Osteocyte (in vitro differentiated cells): ENCODE data around the gene ECI1. TPM values are rescaled to one million over a fixed set of nuclear protein-coding genes. Genes with fewer than 3 reads are reported as not detected.

Experiments
- DNase-seq: peaks from one replicate; pipeline ENCODE4 v3.0.0; 2021; ENCODE audit warnings: mixed read lengths; ENCODE audit not compliant: unreplicated experiment; ENCODE audit errors: extremely low spot score
- H3K27ac Mint-ChIP-seq: one replicate; pipeline ENCODE4 v1.8.0; 2021; ENCODE audit warnings: mild to moderate bottlenecking, mixed read lengths; ENCODE audit not compliant: unreplicated experiment
- H3K27me3 Mint-ChIP-seq: one replicate; pipeline ENCODE4 v1.8.0; 2021; ENCODE audit warnings: mixed read lengths; ENCODE audit not compliant: unreplicated experiment
- H3K36me3 Mint-ChIP-seq: one replicate; pipeline ENCODE4 v1.8.0; 2021; ENCODE audit warnings: mixed read lengths; ENCODE audit not compliant: unreplicated experiment
- H3K4me1 Mint-ChIP-seq: one replicate; pipeline ENCODE4 v1.8.0; 2021; ENCODE audit warnings: mixed read lengths; ENCODE audit not compliant: unreplicated experiment
- H3K4me3 Mint-ChIP-seq: one replicate; pipeline ENCODE4 v1.8.0; 2021; ENCODE audit warnings: mild to moderate bottlenecking, moderate library complexity, mixed read lengths; ENCODE audit not compliant: unreplicated experiment
- H3K9me3 Mint-ChIP-seq: one replicate; pipeline ENCODE4 v1.8.0; 2021; ENCODE audit warnings: mixed read lengths; ENCODE audit not compliant: unreplicated experiment
- CTCF ChIP-seq: fragments of 200-600 bp; sonication (generic); IDR thresholded peaks from 2 replicates; pipeline ENCODE4 v1.5.0; 2021; ENCODE audit warnings: antibody characterized with exemption, mild to moderate bottlenecking, moderate library complexity
- total RNA-seq: library from RNA; stranded (reverse); gene quantifications from 2 replicates; pipeline ENCODE4 v1.2.1, GENCODE V29; 2021

ECI1 gene
- total RNA-seq, 1 donor from 2014 or later, result 46.4 TPM

DNA sequence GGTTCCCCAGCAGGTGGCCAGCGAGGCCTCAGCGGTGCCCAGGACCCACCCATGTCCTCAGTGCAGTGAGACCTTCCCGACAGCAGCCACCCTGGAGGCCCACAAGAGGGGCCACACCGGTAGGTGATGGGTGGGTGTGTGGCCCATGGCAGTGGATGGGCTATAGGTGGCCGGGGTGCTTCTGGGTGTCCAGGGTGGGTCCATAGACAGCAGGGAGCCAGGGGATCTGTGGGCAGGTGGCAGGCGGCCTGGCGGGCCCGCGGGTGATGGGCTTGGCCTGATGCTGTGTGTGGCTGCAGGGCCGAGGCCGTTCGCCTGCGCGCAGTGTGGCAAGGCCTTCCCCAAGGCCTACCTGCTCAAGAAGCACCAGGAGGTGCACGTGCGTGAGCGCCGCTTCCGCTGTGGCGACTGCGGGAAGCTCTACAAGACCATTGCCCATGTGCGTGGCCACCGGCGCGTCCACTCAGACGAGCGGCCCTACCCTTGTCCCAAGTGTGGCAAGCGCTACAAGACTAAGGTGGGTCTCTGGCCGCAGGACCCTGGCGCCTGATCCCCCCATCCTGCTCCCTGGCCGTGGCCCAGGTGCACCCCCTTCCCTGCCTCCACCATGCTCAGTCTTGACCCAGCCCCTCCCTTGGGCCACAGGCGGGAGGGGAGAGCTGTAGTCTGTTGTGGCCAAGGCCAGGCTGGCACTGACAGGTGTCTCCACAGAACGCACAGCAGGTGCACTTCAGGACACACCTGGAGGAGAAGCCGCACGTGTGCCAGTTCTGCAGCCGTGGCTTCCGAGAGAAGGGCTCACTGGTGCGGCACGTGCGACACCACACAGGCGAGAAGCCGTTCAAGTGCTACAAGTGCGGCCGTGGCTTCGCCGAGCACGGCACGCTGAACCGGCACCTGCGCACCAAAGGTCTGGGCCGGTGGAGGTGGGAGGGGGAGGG lies 17.2 kb downstream of the ECI1 start:
- Mint-ChIP-seq H3K9me3 (no peaks in the 10 kb centered on the region), H3K27me3 (no peaks in the 10 kb centered on the region), H3K4me3 (no peak overlapping the region), H3K27ac (no peak overlapping the region), H3K4me1 (peaks cover 2% of the 10 kb centered on the region), H3K36me3 (peaks cover 9% of the 10 kb centered on the region)
- no peak for DNase-seq
- TF ChIP-seq CTCF, result no peak

GRCh38 chr16:2233046-2233775 lies 18.2 kb downstream of the ECI1 start:
- H3K9me3 Mint-ChIP-seq, result no peaks in the 10 kb centered on the region
- H3K27ac Mint-ChIP-seq, result no peak overlapping the region
- H3K4me3 Mint-ChIP-seq, result no peak overlapping the region
- no peaks in the 10 kb centered on the region for H3K27me3 Mint-ChIP-seq
- no peak for DNase-seq
- H3K36me3 Mint-ChIP-seq, result peaks cover 9% of the 10 kb centered on the region
- H3K4me1 Mint-ChIP-seq, result peaks cover 2% of the 10 kb centered on the region
- TF ChIP-seq CTCF, result no peak

DNA sequence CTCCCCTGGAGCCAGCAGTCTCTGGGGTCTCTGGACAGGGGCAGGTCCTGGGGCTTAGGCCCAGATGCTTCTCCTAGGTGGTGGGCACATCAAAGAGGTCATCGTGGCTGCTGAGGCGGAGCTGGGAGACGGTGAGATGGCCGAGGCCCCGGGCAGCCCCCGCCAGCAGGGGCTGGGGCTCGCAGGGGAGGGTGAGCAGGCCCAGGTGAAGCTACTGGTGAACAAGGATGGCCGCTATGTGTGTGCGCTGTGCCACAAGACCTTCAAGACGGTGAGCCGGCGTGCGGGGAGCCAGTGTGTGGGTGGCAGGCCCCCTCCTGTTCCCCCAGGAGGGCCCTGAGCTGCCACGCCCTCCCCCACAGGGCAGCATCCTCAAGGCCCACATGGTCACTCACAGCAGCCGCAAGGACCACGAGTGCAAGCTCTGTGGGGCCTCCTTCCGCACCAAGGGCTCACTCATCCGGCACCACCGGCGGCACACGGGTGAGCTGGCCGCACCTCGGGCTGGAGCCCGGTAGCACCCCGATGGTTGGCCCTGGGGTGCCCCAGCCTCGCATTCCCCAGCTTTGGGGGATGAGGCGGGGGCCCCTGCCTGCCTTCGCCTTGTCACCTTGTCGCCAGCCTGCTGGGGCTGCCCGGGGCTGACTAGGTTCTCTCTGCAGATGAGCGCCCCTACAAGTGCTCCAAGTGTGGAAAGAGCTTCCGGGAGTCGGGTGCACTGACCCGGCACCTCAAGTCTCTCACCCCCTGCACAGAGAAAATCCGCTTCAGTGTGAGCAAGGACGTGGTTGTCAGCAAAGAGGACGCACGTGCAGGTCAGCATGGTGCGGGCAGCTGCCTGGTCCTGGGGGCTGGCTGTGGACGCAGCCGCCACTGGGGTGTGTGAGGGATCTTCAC lies 19.0 kb downstream of the ECI1 start:
- no peak overlapping the region for H3K4me3 Mint-ChIP-seq
- H3K9me3 Mint-ChIP-seq, result no peaks in the 10 kb centered on the region
- no peaks in the 10 kb centered on the region for H3K27me3 Mint-ChIP-seq
- peaks cover 2% of the 10 kb centered on the region for H3K4me1 Mint-ChIP-seq
- no peak overlapping the region for H3K27ac Mint-ChIP-seq
- no peak for TF ChIP-seq CTCF
- peaks cover 9% of the 10 kb centered on the region for H3K36me3 Mint-ChIP-seq
- no peak for DNase-seq

GRCh38 chr16:2231016-2231931 lies 20.1 kb downstream of the ECI1 start:
- H3K27me3 Mint-ChIP-seq, result no peaks in the 10 kb centered on the region
- no peaks in the 10 kb centered on the region for H3K9me3 Mint-ChIP-seq
- H3K4me3 Mint-ChIP-seq, result no peak overlapping the region
- TF ChIP-seq CTCF, result no peak
- no peak overlapping the region for H3K27ac Mint-ChIP-seq
- peaks cover 3% of the 10 kb centered on the region for H3K4me1 Mint-ChIP-seq
- peaks cover 9% of the 10 kb centered on the region for H3K36me3 Mint-ChIP-seq
- peak; percentile 83 for DNase-seq
